ENCODE measurements around the gene MAST3. TPM values are rescaled to one million over a fixed set of nuclear protein-coding genes. Genes with fewer than 3 reads are reported as not detected.
A peak's percentile ranks its signal among the peaks of the same experiment; 100 is the strongest.

MAST3 gene
- total RNA-seq, 1 donor from 2014 or later, result 10.7 TPM

DNA sequence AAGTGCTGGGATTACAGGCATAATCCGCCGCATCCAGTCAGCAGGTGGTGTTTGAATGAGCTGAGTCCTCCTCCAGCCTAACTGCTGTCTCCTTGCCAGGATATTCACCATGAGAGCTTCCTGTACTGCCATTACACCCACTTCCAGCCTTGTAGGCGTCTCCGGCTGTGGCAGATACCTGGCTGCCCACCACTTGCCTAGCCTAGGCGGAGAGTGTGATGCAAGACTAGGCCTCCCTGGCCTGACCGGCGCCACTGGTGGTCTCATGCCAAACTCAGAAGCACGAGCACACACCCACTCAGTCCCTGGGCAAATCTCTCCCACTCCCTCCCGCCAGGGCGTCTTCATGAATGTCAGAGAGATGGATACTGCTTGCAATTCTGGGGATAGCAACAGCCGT lies 27.4 kb upstream of the MAST3 start:
- no peak overlapping the region for H3K4me3 Mint-ChIP-seq (ENCODE audit: low read depth)
- H3K4me1 Mint-ChIP-seq (ENCODE audit: low read depth), result no peaks in the 10 kb centered on the region
- peaks cover 7% of the 10 kb centered on the region for H3K27me3 Mint-ChIP-seq
- H3K27ac Mint-ChIP-seq, result no peak overlapping the region
- DNase-seq (ENCODE audit: low spot score, unreplicated experiment), result no peak
- H3K36me3 Mint-ChIP-seq (ENCODE audit: insufficient read depth), result no peaks in the 10 kb centered on the region
- H3K9me3 Mint-ChIP-seq (ENCODE audit: low read depth), result no peaks in the 10 kb centered on the region
- TF ChIP-seq, protein P1, sequence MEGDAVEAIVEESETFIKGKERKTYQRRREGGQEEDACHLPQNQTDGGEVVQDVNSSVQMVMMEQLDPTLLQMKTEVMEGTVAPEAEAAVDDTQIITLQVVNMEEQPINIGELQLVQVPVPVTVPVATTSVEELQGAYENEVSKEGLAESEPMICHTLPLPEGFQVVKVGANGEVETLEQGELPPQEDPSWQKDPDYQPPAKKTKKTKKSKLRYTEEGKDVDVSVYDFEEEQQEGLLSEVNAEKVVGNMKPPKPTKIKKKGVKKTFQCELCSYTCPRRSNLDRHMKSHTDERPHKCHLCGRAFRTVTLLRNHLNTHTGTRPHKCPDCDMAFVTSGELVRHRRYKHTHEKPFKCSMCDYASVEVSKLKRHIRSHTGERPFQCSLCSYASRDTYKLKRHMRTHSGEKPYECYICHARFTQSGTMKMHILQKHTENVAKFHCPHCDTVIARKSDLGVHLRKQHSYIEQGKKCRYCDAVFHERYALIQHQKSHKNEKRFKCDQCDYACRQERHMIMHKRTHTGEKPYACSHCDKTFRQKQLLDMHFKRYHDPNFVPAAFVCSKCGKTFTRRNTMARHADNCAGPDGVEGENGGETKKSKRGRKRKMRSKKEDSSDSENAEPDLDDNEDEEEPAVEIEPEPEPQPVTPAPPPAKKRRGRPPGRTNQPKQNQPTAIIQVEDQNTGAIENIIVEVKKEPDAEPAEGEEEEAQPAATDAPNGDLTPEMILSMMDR (IDR thresholded peaks at IDR 0.05; ENCODE audit: unreplicated experiment), result no peak

DNA sequence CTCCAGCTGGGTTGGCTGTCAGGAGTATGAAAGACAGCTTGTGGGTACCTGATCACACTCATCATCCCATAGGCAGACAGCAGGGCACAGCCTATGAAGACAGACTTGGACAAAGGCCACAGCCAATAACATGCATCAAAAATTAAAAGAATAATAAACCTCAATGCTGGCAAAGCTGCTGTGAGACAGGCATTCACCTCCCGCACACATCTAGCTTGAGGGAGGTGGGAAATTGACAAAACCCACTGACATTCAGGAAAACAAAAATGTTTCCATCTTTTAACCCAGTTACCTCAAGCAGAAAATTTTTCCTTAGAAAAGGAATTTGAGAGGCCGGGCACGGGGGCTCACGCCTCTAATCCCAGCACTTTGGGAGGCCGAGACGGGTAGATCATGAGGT lies 25.2 kb upstream of the MAST3 start:
- Mint-ChIP-seq H3K27ac (no peak overlapping the region), H3K4me1 (ENCODE audit: low read depth) (no peaks in the 10 kb centered on the region)

GRCh38 chr19:18073197-18073596 lies 24.4 kb upstream of the MAST3 start:
- TF ChIP-seq, protein P1 (IDR thresholded peaks at IDR 0.05; ENCODE audit: unreplicated experiment), result no peak
- DNase-seq (ENCODE audit: low spot score, unreplicated experiment), result no peak
- no peaks in the 10 kb centered on the region for H3K36me3 Mint-ChIP-seq (ENCODE audit: insufficient read depth)
- no peak overlapping the region for H3K27ac Mint-ChIP-seq
- no peaks in the 10 kb centered on the region for H3K9me3 Mint-ChIP-seq (ENCODE audit: low read depth)
- peaks cover 7% of the 10 kb centered on the region for H3K27me3 Mint-ChIP-seq
- no peak overlapping the region for H3K4me3 Mint-ChIP-seq (ENCODE audit: low read depth)
- H3K4me1 Mint-ChIP-seq (ENCODE audit: low read depth), result no peaks in the 10 kb centered on the region

More for the DNA sequence above, 25.2 kb upstream of the MAST3 start:
- TF ChIP-seq, protein P1 (IDR thresholded peaks at IDR 0.05; ENCODE audit: unreplicated experiment), result no peak
- Mint-ChIP-seq H3K9me3 (ENCODE audit: low read depth) (no peaks in the 10 kb centered on the region), H3K27me3 (peaks cover 7% of the 10 kb centered on the region), H3K4me3 (ENCODE audit: low read depth) (no peak overlapping the region), H3K36me3 (ENCODE audit: insufficient read depth) (no peaks in the 10 kb centered on the region)
- no peak for DNase-seq (ENCODE audit: low spot score, unreplicated experiment)

DNA sequence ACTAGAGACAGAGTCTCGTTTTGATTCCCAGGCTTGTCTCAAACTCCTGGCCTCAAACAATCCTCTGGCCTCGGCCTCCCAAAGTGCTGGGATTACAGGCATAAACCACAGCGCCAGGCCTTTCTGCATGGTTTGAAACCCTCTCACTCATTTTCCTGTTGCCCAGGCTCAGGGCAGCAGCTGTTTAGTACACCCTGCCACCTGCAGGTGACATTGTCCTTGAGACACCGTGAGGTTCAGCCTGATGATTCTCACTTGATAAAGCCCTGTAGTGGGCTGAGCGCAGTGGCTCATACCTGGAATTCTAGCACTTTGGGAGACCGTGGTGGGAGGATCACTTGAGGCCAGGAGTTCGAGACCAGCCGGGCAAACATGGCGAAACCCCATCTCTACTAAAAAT lies 23.4 kb upstream of the MAST3 start:
- TF ChIP-seq, protein P1 (IDR thresholded peaks at IDR 0.05; ENCODE audit: unreplicated experiment), result peak; percentile 24
- no peaks in the 10 kb centered on the region for H3K4me1 Mint-ChIP-seq (ENCODE audit: low read depth)
- no peaks in the 10 kb centered on the region for H3K9me3 Mint-ChIP-seq (ENCODE audit: low read depth)
- no peak for DNase-seq (ENCODE audit: low spot score, unreplicated experiment)
- no peaks in the 10 kb centered on the region for H3K36me3 Mint-ChIP-seq (ENCODE audit: insufficient read depth)
- no peak overlapping the region for H3K4me3 Mint-ChIP-seq (ENCODE audit: low read depth)
- H3K27ac Mint-ChIP-seq, result no peak overlapping the region
- H3K27me3 Mint-ChIP-seq, result peaks cover 7% of the 10 kb centered on the region

- H3K4me3 Mint-ChIP-seq (ENCODE audit: low read depth), result no peak overlapping the region
Observed at GRCh38 chr19:18083929-18084684, 13.5 kb upstream of the MAST3 start.

More at GRCh38 chr19:18083929-18084684, 13.5 kb upstream of the MAST3 start:
- no peaks in the 10 kb centered on the region for H3K9me3 Mint-ChIP-seq (ENCODE audit: low read depth)
- H3K4me1 Mint-ChIP-seq (ENCODE audit: low read depth), result no peaks in the 10 kb centered on the region
- DNase-seq (ENCODE audit: low spot score, unreplicated experiment), result no peak
- peaks cover 13% of the 10 kb centered on the region for H3K27me3 Mint-ChIP-seq
- TF ChIP-seq, protein P1 (IDR thresholded peaks at IDR 0.05; ENCODE audit: unreplicated experiment), result no peak
- no peak overlapping the region for H3K27ac Mint-ChIP-seq
- no peaks in the 10 kb centered on the region for H3K36me3 Mint-ChIP-seq (ENCODE audit: insufficient read depth)
